NCI-H2107 treated with DMSO at 0.1 percent for 48 hours (cell line): ENCODE measurements around the gene PCGF6.
"Not testable (repeated sequence)": the region's sequence is repeated elsewhere in the genome, so short reads cannot be mapped to it uniquely, and the experiment has no call there.

Experiments used
- DNase-seq: peaks from one replicate; lab custom pipeline; 2025; ENCODE audit not compliant: unreplicated experiment; lab: John Stamatoyannopoulos, UW

The PCGF6 gene, protein sequence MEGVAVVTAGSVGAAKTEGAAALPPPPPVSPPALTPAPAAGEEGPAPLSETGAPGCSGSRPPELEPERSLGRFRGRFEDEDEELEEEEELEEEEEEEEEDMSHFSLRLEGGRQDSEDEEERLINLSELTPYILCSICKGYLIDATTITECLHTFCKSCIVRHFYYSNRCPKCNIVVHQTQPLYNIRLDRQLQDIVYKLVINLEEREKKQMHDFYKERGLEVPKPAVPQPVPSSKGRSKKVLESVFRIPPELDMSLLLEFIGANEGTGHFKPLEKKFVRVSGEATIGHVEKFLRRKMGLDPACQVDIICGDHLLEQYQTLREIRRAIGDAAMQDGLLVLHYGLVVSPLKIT

DNA sequence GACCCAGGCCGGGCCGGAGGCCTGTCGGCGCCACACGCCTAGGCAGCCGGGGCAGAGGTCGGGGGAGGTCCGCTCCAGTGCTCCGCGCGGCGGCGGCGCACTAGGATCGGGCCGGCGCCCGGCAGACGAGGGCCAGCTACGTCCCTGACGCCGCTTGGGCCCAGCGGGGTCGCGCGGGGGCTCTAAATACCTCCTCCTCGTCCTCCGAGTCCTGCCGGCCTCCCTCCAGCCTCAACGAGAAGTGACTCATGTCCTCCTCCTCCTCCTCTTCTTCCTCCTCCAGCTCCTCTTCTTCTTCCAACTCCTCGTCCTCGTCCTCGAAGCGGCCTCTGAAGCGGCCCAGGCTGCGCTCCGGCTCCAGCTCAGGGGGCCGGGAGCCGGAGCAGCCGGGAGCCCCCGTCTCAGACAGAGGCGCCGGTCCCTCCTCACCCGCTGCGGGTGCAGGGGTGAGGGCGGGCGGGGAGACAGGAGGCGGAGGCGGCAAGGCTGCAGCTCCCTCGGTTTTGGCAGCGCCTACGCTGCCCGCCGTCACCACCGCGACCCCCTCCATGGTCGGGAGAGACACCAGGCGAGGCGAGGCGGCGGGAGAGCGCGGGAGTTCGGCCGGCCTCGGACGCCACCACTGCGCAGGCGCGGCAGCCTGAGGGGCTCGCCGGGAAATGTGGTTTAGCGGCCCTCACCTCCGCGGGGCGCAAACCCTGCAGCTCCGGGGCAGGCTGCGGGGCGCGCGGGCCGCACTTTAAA lies at the start of gene PCGF6:
PCGF6 (minus strand) TSS at position 624 of the 744 bp plus-strand sequence; CDS start at position 550, 74 bp downstream.
- DNase-seq: peak; percentile 28

DNA sequence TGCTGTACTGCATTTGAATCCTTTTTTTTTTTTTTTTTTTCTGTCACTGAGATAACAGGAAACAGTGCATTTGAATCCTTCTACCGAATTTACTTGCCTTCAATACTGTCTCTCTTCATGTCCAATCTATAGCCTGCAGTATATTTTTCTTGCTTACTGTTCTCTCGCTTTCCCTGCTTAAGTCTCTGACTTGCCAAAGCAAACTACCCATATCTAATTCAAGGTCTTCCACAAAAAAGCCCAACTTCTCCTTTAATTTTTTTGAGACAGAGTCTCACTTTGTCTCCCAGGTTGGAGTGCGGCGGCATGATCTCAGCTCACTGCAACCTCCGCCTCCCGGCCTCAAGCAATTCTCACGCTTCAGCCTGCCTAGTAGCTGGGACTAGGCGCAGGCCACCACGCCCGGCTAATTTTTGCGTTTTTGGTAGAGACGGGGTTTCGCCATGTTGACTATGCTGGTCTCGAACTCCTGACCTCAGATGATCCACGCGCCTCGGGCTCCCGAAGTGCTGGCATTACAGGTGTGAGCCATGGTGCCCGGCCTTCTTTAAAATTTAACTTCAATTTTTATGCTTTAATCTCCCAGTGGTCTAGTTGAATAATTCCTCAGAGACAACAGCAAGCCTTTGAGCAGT lies 46.4 kb upstream of the PCGF6 start:
- DNase-seq: no peak

DNA sequence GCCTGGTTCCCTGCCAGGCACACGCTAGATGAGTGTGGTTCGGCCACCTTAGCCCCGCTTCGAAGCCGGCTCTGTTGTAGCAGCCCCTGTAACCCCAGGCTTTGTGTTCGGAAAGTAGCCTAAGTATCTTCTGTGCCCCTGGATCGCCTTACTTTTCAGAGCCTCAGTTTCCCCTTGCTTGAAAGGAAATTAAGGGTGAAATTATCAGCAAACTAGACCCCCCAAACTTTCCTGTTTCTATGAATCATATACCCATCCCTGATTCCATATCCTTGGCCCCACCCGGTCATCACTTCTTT lies 45.8 kb upstream of the PCGF6 start:
- no peak for DNase-seq

DNA sequence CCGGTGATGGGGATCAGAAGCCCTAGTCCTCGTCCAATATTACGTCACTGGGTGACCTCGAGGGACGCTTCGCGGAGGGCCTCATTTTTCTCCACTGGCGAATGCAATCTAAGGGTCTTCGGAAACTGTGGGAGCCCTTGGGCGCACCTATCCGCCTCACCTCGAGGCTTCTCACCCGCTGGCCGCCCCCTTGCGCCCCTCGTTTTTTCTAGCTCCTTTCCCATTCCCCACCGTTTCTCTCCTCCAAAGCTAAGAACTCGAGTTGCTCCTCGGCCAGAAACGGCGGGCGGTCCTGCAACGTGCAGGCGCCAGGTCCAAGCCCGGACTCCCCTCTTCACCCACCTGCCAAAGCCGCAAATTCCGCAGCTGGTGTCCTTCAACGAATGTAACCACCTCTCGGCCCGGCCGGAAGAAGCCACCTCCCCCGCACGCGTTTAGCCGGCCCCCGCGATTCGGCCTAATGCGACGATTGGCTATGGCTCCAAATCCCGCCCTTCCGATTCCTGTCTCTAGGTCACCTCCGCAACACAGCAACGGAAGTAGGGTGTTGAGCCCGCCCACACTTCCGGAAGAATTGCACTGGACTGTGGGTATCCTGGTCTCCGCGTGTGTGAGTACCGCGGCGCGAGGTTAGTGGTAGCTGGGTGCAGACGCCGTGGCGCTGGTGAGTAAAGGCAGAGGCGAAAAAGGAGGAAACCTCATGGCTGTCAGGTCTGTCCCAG lies 45.3 kb upstream of the PCGF6 start, which contains the start of the genes ATP5MK and PDCD11:
ATP5MK (minus strand) TSS at position 409 of the 722 bp plus-strand sequence. CDS start 4,018 bp downstream, outside the sequence.
PDCD11 (plus strand) TSS at position 560 of the 722 bp plus-strand sequence. CDS start 1,801 bp downstream, outside the sequence.
- peak; percentile 94 for DNase-seq

DNA sequence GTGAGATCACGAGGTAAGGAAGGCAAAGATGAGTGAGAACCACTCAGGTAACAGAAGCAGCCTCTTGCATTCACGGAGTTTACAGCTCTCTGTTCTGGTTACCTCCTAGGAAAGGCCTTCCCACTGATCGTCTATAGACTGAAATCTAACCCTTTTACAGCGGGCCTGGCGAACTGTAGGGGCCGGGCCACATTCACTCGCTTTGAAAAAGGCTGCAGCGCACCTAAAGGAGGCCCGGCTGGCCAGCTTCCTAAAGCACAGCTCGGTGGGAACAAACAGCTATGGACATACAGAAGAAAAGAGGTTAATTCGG lies 44.8 kb upstream of the PCGF6 start:
- no peak for DNase-seq

DNA sequence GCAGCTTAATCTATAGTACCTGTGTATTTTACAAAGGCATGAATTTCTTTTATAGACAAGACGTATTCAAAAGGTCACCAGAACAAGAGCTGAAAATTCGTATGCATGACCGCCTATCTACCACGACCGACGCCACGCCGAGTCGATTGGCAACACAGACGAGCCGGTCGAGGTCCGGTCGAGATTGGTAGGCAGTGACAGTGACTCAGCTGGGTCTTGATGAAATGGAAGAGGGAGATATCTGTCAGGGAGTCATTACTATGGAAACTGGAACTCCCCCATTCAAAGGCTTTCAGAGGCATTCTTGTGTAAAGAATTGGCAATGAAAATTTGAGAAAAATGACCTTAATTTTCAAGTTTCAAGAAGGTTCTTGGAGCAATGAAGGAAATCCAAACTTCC lies 43.2 kb upstream of the PCGF6 start:
- DNase-seq: no peak

DNA sequence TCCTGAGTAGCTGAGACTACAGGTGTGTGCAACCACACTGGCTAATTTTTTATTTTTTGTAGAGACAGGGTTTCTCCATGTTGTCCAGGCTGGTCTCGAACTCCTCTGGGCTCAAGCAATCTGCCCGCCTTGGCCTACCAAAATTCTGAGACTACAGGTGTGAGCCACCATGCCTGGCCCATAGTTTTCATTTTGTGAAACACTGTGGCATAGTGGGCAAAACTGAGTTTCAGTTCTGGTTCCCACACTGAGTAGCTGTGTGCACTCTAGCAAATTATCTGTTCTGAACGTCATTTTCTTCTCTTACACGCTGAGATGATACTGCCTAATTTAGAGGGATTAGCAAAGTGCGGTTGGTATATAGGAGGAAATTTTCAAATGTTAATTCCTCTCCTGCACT lies 31.8 kb upstream of the PCGF6 start:
- no peak for DNase-seq

DNA sequence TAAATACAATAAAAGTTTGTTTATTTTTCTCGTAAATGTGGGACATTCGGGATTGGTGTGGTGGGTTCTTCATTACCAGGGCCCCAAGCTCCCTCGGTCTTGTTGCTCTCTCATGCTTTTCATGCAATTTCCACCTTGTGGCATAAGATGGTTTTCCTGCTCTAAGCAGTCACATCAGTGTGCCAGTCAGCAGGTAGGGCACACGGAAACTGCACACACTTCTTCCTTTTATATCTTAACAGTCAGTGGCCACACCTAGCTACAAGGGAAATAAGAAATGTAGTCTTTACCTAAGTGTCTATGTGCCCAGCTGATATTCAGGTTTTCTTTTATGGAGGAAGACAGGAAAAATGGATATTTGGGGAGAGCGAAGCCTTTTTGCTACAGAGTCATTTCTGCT lies 23.3 kb upstream of the PCGF6 start:
- DNase-seq: no peak

DNA sequence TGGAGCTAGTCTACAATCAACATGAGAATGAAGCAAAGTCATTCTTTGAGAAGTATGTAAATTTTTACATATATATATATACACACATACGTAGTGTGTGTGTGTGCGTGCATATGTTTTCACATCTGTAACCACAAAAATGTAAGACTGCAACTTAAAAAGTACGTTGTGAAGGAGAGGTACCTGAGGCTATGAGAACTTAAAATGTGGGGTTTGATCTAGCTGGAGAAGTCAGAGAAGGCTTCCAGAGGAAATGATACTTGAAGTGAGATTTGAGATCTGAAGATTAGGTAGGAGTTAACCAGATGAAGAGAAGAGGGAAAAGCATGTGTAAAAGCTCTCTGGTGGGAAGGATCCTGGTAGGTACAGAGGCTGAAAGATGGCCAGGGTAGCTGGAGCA lies 22.6 kb upstream of the PCGF6 start:
- DNase-seq: no peak

DNA sequence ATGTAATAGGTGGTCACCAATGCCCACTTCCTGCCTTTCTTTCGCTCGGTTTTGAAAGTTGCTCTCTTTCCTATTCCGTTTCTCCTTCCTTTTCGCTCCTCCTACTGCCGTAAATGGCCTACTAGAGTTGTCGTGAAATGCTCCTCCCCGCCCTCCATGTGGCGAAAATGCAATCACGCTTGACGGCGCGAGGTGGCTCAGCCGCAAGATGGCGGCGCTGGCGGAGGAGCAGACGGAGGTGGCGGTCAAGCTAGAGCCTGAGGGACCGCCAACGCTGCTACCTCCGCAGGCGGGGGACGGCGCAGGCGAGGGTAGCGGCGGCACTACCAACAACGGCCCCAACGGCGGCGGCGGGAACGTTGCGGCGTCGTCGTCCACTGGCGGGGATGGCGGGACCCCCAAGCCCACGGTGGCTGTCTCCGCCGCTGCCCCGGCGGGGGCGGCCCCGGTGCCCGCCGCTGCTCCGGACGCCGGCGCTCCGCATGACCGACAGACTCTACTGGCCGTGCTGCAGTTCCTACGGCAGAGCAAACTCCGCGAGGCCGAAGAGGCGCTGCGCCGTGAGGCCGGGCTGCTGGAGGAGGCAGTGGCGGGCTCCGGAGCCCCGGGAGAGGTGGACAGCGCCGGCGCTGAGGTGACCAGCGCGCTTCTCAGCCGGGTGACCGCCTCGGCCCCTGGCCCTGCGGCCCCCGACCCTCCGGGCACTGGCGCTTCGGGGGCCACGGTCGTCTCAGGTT lies 17.0 kb upstream of the PCGF6 start, which contains the start of gene TAF5:
TAF5 (plus strand) TSS at position 195 of the 737 bp plus-strand sequence; CDS start at position 209, 14 bp downstream.
- peak; percentile 83 for DNase-seq

DNA sequence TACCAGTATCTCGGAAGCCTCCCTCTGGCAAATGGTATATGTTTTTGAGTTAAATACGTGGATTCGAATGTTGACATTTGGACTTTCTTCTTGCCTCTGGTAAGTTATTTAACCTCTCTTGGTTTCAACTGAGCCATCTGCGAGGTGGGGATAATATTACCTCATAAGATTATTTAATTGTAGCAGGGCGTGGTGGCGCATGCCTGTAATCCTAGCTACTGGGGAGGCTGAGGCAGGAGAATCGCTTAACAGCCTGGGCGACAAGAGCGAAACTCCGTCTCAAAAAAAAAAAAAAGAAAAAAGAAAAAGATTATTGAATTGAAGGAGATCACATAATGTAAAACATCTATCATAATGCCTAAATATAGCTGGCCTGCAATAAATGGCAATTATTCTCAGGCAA lies 16.4 kb upstream of the PCGF6 start:
- no peak for DNase-seq

DNA sequence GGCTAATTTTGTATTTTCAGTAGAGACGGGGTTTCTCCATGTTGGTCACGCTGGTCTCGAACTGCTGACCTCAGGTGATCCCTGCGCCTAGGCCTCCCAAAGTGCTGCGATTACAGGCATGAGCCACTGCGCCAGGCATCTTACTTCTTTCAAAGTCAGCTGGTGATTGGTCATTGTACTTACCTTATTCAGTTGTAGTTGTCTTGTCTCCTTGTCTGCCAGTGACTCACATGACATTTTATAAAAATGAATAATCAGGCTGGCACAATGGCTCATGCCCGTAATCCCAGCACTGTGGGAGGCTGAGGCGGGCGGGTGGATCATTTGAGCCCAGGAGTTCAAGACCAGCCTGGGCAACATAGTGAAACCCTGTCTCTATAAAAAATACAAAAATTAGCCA lies 9.9 kb upstream of the PCGF6 start:
- DNase-seq: not testable (repeated sequence)

DNA sequence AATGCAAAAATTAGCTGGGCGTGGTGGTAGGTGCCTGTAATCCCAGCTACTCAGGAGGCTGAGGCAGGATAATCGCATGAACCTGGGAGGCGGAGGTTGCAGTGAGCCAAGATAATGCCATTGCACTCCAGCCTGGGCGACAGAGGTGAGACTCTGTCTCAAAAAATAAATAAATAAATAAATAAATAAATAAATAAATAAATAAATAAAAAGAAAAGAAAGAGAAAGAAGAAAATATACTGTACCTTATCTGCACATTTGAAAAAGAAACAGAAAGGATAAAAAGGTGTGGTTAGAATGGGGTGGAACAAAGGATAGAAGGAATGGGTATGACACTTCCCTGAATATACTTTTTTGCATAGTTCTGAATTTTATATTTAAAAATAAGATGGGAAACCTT lies 8.6 kb upstream of the PCGF6 start:
- not testable (repeated sequence) for DNase-seq

DNA sequence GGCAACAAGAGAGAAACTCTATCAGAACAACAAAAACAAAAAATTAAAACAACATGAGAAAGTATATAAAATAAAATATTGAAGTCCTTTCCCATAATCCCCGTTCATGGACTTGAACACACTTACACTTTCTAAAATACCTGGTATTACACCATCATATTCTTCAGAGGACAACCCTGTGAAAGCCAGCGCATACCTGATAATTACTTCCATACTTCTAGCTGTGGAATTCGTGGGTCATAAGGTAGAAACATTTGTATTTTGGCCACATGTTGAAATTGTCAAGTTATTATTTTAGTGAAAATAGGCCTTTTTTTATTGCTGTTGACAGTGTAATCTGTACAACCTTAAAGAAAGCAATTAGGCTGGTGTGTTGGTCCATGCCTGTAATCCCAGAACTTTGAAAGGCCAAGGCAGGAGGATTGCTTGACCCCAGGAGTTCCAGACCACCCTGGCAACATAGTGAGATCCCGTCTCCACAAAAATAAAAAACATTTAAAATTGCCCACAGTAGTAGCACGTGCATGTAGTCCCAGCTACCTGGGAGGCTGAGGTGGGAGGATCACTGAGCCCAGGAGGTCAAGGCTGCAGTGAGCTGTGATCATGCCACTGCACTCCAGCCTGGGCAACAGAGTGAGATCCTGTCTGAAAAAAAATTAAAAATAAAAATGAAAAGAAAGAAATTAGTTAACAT lies 5.1 kb upstream of the PCGF6 start:
- DNase-seq: no peak

DNA sequence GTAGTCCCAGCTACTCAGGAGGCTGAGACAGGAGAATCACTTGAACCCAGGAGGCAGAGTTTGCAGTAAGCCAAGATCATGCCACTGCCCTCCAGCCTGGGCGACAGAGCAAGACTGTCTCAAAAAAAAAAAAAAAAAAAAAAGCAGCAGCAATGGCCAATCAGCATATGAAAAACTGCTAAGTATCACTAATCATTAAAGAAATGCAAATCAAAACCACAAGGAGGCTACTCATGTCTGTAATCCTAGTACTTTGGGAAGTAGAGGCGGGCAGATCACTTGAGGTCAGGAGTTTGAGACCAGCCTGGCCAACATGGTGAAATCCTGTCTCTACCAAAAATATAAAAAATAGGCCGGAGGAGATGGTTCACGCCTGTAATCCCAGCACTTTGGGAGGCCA lies 3.6 kb upstream of the PCGF6 start:
- not testable (repeated sequence) for DNase-seq

DNA sequence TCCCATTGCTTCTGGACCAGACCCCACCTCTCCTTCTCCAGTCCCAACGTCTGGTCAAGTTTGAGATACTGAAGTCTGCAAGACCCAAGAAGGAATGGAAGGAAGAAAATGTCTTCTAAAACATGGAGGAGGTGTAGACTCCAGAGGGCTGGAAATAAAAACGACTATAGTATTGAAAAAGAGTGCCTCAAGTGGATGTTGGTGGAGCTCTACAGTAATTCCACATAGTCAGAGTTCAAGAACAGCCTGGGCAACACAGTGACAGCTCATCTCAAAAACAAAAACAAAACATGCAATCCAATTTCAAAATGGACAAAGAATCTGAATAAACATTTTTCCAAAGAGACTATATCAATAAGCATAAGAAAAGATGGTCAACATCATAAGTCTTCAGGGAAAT lies 2.3 kb upstream of the PCGF6 start:
- no peak for DNase-seq

DNA sequence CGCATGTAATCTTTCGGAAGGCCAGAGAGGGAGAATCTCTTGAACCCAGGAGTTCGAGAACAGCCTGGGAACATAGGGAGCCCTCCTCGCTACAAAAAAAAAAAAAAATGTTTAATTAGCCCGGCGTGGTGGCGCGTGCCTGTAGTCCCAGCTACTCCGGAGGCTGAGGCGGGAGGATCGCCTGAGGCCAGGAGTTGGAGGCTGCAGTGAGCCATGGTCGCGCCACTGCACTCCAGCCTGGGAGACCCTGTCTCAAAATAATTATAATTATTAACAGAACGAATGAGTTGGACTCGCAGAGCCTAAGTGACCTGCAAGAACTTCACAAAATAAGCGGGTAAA lies 794 bp downstream of the PCGF6 start:
- DNase-seq: no peak

DNA sequence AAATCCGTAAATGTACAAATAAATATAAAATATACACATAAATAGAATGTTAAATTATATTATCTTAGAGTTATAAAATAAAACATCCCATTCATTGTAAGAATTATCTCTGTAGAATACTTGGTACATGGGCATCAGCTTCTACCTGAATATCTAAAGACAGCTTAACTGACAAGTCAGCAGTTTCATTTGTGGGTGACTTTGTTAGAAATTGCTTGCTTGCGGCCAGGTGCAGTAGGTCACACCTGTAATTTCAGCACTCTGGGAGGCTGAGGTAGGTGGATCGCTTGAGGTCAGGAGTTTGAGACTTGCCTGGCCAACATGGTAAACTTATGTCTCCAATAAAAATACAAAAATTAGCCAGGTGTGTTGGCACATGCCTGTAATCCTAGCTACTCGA lies 14.6 kb downstream of the PCGF6 start:
- DNase-seq: no peak

DNA sequence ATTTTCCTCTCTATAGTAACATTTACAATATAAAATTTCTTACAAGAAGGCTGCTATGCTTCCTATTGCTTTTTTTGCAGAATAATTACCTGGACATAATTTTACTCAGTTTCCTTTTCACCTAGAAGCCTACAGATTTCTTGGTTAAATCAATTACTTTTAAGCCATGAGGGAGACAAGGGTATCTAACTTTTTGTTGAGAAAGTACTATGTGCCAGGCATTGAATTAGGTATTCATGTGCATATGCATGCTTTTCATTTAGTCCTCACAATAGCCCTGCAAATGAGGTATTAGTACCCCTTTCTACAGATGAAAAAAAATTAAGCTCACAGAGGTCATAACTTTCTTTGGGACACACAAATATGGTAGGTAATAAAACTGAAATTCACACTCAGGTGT lies 16.4 kb downstream of the PCGF6 start:
- no peak for DNase-seq

DNA sequence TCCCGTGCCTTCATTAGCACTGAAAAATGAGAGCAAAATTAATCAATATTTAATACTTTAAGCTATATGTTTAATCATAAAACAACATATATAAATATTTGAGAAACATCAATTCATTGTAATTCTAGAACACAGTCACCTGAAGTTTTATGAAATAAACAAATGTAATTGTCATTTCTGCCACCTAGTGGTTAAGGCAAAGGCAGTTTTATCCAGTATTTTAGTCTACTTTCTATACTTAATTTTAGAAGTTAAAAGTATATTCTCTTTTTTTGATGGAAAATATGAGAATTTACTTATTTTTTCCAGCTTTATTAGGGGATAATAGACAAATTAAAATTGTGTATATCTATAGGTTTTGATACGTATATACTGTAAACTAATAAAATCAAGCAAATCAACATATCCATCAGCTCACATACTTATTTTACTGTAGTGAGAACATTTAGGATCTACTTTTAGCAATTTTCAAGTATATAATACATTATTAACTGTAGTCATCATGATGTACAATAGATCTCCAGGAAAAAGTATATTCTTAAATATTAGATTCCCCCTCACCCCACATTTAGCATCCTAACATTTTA lies 16.9 kb downstream of the PCGF6 start:
- DNase-seq: no peak
